Thyroid gland (tissue), 4 donors: Measurements from ENCODE around the gene OGN.

Source experiments
- POLR2A ChIP-seq, 2 donors: fragments of 450-650 bp; IDR thresholded peaks; one replicate each; pipeline ENCODE4 v1.6.1; 2017; ENCODE audit warnings: antibody characterized with exemption in 2 of 2, mild to moderate bottlenecking in 2 of 2, moderate library complexity in 1 of 2
- TF ChIP-seq, protein P1 (sequence below), 6 experiments: fragments of 200-600 bp in 3 of 6; fragments of 450-650 bp in 3 of 6; sonication (generic) in 3 of 6; IDR thresholded peaks; one replicate each; pipeline ENCODE4 v1.5.1; 2016 to 2019; ENCODE audit warnings: antibody characterized with exemption in 6 of 6, mild to moderate bottlenecking in 2 of 6, inconsistent platforms in 1 of 6, moderate library complexity in 1 of 6

DNA sequence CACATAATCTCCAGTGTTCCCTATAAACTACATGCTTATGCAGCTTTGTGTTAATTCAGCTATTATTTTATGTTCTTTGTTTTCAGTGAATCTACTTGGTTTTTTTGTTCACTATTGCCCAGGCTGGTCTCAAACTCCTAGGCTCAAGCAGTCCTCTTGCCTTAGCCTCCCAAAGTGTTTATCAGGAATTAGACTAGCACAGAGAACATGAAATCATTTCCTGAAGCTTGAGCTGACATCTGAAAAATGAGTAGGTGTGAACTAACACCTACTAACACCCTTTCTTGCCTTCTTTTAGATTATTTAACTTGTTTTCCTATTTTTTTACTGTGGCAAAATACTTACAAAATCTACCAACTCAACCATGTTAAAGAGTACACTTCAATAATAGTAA lies 53.6 kb downstream of the OGN start:
- no peak for TF ChIP-seq POLR2A (IDR thresholded peaks at IDR 0.05)
- TF ChIP-seq, protein P1, sequence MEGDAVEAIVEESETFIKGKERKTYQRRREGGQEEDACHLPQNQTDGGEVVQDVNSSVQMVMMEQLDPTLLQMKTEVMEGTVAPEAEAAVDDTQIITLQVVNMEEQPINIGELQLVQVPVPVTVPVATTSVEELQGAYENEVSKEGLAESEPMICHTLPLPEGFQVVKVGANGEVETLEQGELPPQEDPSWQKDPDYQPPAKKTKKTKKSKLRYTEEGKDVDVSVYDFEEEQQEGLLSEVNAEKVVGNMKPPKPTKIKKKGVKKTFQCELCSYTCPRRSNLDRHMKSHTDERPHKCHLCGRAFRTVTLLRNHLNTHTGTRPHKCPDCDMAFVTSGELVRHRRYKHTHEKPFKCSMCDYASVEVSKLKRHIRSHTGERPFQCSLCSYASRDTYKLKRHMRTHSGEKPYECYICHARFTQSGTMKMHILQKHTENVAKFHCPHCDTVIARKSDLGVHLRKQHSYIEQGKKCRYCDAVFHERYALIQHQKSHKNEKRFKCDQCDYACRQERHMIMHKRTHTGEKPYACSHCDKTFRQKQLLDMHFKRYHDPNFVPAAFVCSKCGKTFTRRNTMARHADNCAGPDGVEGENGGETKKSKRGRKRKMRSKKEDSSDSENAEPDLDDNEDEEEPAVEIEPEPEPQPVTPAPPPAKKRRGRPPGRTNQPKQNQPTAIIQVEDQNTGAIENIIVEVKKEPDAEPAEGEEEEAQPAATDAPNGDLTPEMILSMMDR (IDR thresholded peaks at IDR 0.05): no peak
